Measurements from ENCODE around the gene GSTP1. TPM values are rescaled to one million over a fixed set of nuclear protein-coding genes. Genes with fewer than 3 reads are reported as not detected.

Gene GSTP1
- total and polyA plus RNA-seq, 9 of the 15 experiments (the other 6 are each of a cell fraction or from before 2014, with no cell fraction given), result 592 to 2,150 (median 1,204) TPM

DNA sequence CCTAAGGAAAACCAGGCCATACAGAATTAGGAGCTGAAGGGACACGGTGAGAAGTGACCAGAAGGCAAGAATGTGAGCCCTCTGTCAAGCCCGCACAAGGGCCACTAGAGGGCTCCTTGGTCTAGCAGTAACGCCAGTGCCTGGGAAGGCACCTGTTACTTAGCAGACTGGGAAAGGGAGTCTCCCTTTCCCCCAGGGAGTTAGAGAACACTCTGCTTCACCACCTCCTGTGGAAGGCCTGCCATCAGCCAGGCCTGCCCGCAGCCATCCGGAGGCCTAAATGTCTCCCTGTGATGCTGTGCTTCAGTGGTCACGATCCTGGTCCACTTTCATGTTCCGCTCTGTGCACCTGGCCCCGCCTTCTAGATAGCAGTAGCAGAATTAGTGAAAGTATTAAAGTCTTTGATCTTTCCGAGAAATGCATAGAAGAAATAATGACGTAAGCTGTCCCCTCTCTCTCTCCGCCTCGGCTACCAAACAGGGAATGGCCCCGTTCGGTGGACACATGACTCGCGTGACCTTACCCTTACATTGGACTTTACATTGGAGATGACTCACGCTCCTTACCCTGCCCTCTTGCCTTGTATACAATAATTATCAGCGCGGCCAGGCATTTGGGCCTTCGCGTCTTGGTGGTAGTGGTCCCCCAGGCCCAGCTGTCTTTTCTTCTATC, 10.7 kb upstream of the GSTP1 start (continued):
- TF ChIP-seq, protein P1, sequence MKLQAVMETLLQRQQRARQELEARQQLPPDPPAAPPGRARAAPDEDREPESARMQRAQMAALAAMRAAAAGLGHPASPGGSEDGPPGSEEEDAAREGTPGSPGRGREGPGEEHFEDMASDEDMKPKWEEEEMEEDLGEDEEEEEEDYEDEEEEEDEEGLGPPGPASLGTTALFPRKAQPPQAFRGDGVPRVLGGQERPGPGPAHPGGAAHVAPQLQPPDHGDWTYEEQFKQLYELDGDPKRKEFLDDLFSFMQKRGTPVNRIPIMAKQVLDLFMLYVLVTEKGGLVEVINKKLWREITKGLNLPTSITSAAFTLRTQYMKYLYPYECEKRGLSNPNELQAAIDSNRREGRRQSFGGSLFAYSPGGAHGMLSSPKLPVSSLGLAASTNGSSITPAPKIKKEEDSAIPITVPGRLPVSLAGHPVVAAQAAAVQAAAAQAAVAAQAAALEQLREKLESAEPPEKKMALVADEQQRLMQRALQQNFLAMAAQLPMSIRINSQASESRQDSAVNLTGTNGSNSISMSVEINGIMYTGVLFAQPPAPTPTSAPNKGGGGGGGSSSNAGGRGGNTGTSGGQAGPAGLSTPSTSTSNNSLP (IDR thresholded peaks at IDR 0.05; ENCODE audit: borderline replicate concordance, low read depth, low read length), result no peak; the same call in 1 of the 2 replicates
- 0 out of 4 replicates have a peak, but pooled peaks of 1 of the 2 experiments have one; percentile 15 for TF ChIP-seq NRF1 (conservative IDR thresholded peaks at IDR 0.05 in 1 of 2, IDR thresholded peaks at IDR 0.05 in 1 of 2)
- TF ChIP-seq STAT5B (CRISPR knock-in tag; IDR thresholded peaks at IDR 0.05), result no peak
- TF ChIP-seq, protein P2, sequence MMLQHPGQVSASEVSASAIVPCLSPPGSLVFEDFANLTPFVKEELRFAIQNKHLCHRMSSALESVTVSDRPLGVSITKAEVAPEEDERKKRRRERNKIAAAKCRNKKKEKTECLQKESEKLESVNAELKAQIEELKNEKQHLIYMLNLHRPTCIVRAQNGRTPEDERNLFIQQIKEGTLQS (IDR thresholded peaks at IDR 0.05), result peak; percentile 96
- TF ChIP-seq, protein P2 (CRISPR knock-in tag; conservative IDR thresholded peaks at IDR 0.05), result peak; percentile 86
- TF ChIP-seq, protein P3, sequence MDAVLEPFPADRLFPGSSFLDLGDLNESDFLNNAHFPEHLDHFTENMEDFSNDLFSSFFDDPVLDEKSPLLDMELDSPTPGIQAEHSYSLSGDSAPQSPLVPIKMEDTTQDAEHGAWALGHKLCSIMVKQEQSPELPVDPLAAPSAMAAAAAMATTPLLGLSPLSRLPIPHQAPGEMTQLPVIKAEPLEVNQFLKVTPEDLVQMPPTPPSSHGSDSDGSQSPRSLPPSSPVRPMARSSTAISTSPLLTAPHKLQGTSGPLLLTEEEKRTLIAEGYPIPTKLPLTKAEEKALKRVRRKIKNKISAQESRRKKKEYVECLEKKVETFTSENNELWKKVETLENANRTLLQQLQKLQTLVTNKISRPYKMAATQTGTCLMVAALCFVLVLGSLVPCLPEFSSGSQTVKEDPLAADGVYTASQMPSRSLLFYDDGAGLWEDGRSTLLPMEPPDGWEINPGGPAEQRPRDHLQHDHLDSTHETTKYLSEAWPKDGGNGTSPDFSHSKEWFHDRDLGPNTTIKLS (IDR thresholded peaks at IDR 0.05; ENCODE audit: borderline replicate concordance, low read depth), result no peak
- TF ChIP-seq, protein P4, sequence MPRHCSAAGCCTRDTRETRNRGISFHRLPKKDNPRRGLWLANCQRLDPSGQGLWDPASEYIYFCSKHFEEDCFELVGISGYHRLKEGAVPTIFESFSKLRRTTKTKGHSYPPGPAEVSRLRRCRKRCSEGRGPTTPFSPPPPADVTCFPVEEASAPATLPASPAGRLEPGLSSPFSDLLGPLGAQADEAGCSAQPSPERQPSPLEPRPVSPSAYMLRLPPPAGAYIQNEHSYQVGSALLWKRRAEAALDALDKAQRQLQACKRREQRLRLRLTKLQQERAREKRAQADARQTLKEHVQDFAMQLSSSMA (CRISPR knock-in tag; IDR thresholded peaks at IDR 0.05), result no peak
- no peak for TF ChIP-seq NR1H2 (CRISPR knock-in tag; IDR thresholded peaks at IDR 0.05)
- TF ChIP-seq SREBF2 (CRISPR knock-in tag; IDR thresholded peaks at IDR 0.05), result no peak
- TF ChIP-seq, protein P5, sequence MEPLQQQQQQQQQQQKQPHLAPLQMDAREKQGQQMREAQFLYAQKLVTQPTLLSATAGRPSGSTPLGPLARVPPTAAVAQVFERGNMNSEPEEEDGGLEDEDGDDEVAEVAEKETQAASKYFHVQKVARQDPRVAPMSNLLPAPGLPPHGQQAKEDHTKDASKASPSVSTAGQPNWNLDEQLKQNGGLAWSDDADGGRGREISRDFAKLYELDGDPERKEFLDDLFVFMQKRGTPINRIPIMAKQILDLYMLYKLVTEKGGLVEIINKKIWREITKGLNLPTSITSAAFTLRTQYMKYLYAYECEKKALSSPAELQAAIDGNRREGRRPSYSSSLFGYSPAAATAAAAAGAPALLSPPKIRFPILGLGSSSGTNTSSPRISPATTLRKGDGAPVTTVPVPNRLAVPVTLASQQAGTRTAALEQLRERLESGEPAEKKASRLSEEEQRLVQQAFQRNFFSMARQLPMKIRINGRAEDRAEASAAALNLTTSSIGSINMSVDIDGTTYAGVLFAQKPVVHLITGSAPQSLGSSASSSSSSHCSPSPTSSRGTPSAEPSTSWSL (CRISPR knock-in tag; IDR thresholded peaks at IDR 0.05; ENCODE audit: borderline replicate concordance), result 0 out of 2 replicates have a peak, but pooled peaks have one; percentile 6
- no peak for TF ChIP-seq SETDB1 (IDR thresholded peaks at IDR 0.05; ENCODE audit: low read length)
- TF ChIP-seq, protein P6, sequence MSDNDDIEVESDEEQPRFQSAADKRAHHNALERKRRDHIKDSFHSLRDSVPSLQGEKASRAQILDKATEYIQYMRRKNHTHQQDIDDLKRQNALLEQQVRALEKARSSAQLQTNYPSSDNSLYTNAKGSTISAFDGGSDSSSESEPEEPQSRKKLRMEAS (CRISPR knock-in tag; IDR thresholded peaks at IDR 0.05), result no peak
- peak; percentile 42; the same call in 1 of the 2 replicates for TF ChIP-seq EP400 (IDR thresholded peaks at IDR 0.05)
- peak; percentile 69 for TF ChIP-seq SMAD4 (CRISPR knock-in tag; conservative IDR thresholded peaks at IDR 0.05)
- TF ChIP-seq, protein P7, sequence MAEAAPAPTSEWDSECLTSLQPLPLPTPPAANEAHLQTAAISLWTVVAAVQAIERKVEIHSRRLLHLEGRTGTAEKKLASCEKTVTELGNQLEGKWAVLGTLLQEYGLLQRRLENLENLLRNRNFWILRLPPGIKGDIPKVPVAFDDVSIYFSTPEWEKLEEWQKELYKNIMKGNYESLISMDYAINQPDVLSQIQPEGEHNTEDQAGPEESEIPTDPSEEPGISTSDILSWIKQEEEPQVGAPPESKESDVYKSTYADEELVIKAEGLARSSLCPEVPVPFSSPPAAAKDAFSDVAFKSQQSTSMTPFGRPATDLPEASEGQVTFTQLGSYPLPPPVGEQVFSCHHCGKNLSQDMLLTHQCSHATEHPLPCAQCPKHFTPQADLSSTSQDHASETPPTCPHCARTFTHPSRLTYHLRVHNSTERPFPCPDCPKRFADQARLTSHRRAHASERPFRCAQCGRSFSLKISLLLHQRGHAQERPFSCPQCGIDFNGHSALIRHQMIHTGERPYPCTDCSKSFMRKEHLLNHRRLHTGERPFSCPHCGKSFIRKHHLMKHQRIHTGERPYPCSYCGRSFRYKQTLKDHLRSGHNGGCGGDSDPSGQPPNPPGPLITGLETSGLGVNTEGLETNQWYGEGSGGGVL (CRISPR knock-in tag; IDR thresholded peaks at IDR 0.05), result no peak
- TF ChIP-seq, protein P8, sequence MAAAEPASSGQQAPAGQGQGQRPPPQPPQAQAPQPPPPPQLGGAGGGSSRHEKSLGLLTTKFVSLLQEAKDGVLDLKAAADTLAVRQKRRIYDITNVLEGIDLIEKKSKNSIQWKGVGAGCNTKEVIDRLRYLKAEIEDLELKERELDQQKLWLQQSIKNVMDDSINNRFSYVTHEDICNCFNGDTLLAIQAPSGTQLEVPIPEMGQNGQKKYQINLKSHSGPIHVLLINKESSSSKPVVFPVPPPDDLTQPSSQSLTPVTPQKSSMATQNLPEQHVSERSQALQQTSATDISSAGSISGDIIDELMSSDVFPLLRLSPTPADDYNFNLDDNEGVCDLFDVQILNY (CRISPR knock-in tag; IDR thresholded peaks at IDR 0.05), result no peak
- no peak for TF ChIP-seq KAT8 (IDR thresholded peaks at IDR 0.05; ENCODE audit: low read depth)
- TF ChIP-seq WHSC1 (IDR thresholded peaks at IDR 0.05; ENCODE audit: low read length), result no peak
